ENCODE results near the gene CCDC174.

DNA sequence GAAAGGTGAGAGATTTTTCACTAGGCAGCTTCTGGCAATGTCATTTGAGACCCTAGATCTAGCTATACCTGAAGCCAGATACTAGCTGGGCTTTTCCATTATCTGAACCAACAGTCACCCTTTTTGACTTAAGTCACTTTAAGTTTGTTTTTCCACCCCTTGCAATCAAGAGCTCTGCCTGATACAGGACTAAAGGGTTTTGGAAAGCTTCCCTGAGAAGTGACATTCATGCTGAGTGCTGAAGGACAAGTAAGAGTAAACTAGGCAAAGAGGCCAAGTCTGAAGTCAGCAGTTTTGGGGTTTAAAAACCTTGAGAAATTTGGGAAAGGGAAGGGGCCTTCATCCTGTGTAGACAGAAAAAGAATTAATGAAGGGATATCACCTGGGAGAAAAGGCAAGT is 27.1 kb upstream of the CCDC174 start:
- TF ChIP-seq CTCF (IDR thresholded peaks at IDR 0.05; ENCODE audit: low read depth, low read length, poor library complexity, severe bottlenecking) (no peak), EZH2phosphoT487 (IDR thresholded peaks at IDR 0.05; ENCODE audit: borderline replicate concordance, low read length) (no peak)
